Stimulated activated naive CD8-positive, alpha-beta T cell treated with anti-CD3 and anti-CD28 coated beads, Interleukin-15, amount 100 ng/mL, for 72 hours (primary cell): ENCODE data around the gene THSD7A.

ENCODE experiments used
- ATAC-seq: fragments of 150-1000 bp; cut with Tn5 transposase; 2 replicates; pipeline ENCODE4 v1.10.0; 2021; ENCODE audit warnings: mild to moderate bottlenecking, moderate library complexity
- DNase-seq, 2 donors: peaks; one replicate each; pipeline ENCODE4 v3.0.0; 2021 to 2022
- H3K27ac Mint-ChIP-seq, 2 donors: one replicate each; pipeline ENCODE4 v1.8.0; 2022; ENCODE audit warnings: mild to moderate bottlenecking in 2 of 2, mixed read lengths in 2 of 2, moderate library complexity in 2 of 2
- H3K27me3 Mint-ChIP-seq: one replicate; pipeline ENCODE4 v1.8.0; 2022; ENCODE audit warnings: mixed read lengths
- H3K4me1 Mint-ChIP-seq: one replicate; pipeline ENCODE4 v1.8.0; 2022; ENCODE audit warnings: mild to moderate bottlenecking, mixed read lengths
- H3K4me3 Mint-ChIP-seq, 2 donors: one replicate each; pipeline ENCODE4 v1.8.0; 2022; ENCODE audit warnings: mild to moderate bottlenecking in 2 of 2, mixed read lengths in 2 of 2, moderate library complexity in 1 of 2
- H3K9me3 Mint-ChIP-seq, 2 donors: one replicate each; pipeline ENCODE4 v1.8.0; 2022; ENCODE audit warnings: mixed read lengths in 2 of 2

Gene THSD7A

GRCh38 chr7:11831736-11832495, at the start of gene THSD7A:
Gene THSD7A (minus strand): TSS chr7:11832198. CDS start chr7:11831946, 252 bp downstream.
- Mint-ChIP-seq H3K27me3 (peaks cover 68% of the 10 kb centered on the region), H3K4me1 (peaks cover 15% of the 10 kb centered on the region), H3K27ac (no peak within 1 kb of the TSS), H3K9me3 (no peaks in the 10 kb centered on the region), H3K4me3 (peak within 1 kb of the TSS; percentile 69 to 70)
- ATAC-seq = peak; percentile 75
- DNase-seq = peak; percentile 8 to 43

- ATAC-seq = no peak
- no peak overlapping the region for H3K4me3 Mint-ChIP-seq
- DNase-seq = no peak
- H3K9me3 Mint-ChIP-seq = peaks cover 0 to 9% of the 10 kb centered on the region in 2 donors
- no peaks in the 10 kb centered on the region for H3K27me3 Mint-ChIP-seq
- no peaks in the 10 kb centered on the region for H3K4me1 Mint-ChIP-seq
- H3K27ac Mint-ChIP-seq = no peak overlapping the region
These were observed 49.7 kb upstream of the THSD7A start for GRCh38 chr7:11881680-11882079.

- H3K27me3 Mint-ChIP-seq = no peaks in the 10 kb centered on the region
- no peaks in the 10 kb centered on the region for H3K9me3 Mint-ChIP-seq
- ATAC-seq = no peak
- H3K4me3 Mint-ChIP-seq = no peak overlapping the region
- H3K27ac Mint-ChIP-seq = no peak overlapping the region
- DNase-seq = no peak
- no peaks in the 10 kb centered on the region for H3K4me1 Mint-ChIP-seq
These were observed 43.6 kb upstream of the THSD7A start for GRCh38 chr7:11875635-11876034.

- no peak for ATAC-seq
- H3K9me3 Mint-ChIP-seq = peaks cover 10 to 34% of the 10 kb centered on the region in 2 donors
- no peaks in the 10 kb centered on the region for H3K27me3 Mint-ChIP-seq
- H3K4me1 Mint-ChIP-seq = no peaks in the 10 kb centered on the region
- no peak overlapping the region for H3K4me3 Mint-ChIP-seq
- H3K27ac Mint-ChIP-seq = no peak overlapping the region
- DNase-seq = no peak
These were observed 33.7 kb upstream of the THSD7A start for GRCh38 chr7:11865671-11866070.

- H3K27ac Mint-ChIP-seq = no peak overlapping the region
- peaks cover 0 to 6% of the 10 kb centered on the region in 2 donors for H3K9me3 Mint-ChIP-seq
- ATAC-seq (no peak), DNase-seq (no peak)
- H3K4me1 Mint-ChIP-seq = no peaks in the 10 kb centered on the region
- no peaks in the 10 kb centered on the region for H3K27me3 Mint-ChIP-seq
- H3K4me3 Mint-ChIP-seq = no peak overlapping the region
These were observed 26.8 kb upstream of the THSD7A start for GRCh38 chr7:11858622-11859302.

- ATAC-seq (no peak), DNase-seq (no peak)
- Mint-ChIP-seq H3K4me1 (no peaks in the 10 kb centered on the region), H3K9me3 (peaks cover 0 to 6% of the 10 kb centered on the region in 2 donors), H3K27me3 (no peaks in the 10 kb centered on the region), H3K27ac (no peak overlapping the region), H3K4me3 (no peak overlapping the region)
These were observed 26.0 kb upstream of the THSD7A start for GRCh38 chr7:11858026-11858425.

GRCh38 chr7:11848251-11848650, 16.3 kb upstream of the THSD7A start:
- Mint-ChIP-seq H3K27ac (no peak overlapping the region), H3K9me3 (no peaks in the 10 kb centered on the region), H3K4me1 (no peaks in the 10 kb centered on the region), H3K4me3 (no peak overlapping the region), H3K27me3 (no peaks in the 10 kb centered on the region)
- DNase-seq (no peak), ATAC-seq (no peak)

- no peak overlapping the region for H3K4me3 Mint-ChIP-seq
- ATAC-seq = no peak
- H3K27me3 Mint-ChIP-seq = no peaks in the 10 kb centered on the region
- no peaks in the 10 kb centered on the region for H3K9me3 Mint-ChIP-seq
- no peak overlapping the region for H3K27ac Mint-ChIP-seq
- no peaks in the 10 kb centered on the region for H3K4me1 Mint-ChIP-seq
- no peak for DNase-seq
These were observed 15.3 kb upstream of the THSD7A start for GRCh38 chr7:11847336-11847735.

- no peak for ATAC-seq
- H3K4me1 Mint-ChIP-seq = no peaks in the 10 kb centered on the region
- no peak overlapping the region for H3K27ac Mint-ChIP-seq
- H3K27me3 Mint-ChIP-seq = no peaks in the 10 kb centered on the region
- H3K9me3 Mint-ChIP-seq = no peaks in the 10 kb centered on the region
- no peak for DNase-seq
- H3K4me3 Mint-ChIP-seq = no peak overlapping the region
These were observed 14.5 kb upstream of the THSD7A start for GRCh38 chr7:11846361-11846955.

- no peaks in the 10 kb centered on the region for H3K9me3 Mint-ChIP-seq
- H3K27me3 Mint-ChIP-seq = no peaks in the 10 kb centered on the region
- no peaks in the 10 kb centered on the region for H3K4me1 Mint-ChIP-seq
- ATAC-seq = no peak
- H3K27ac Mint-ChIP-seq = peak overlapping the region in 1 of 2 donors; percentile 16
- no peak overlapping the region for H3K4me3 Mint-ChIP-seq
- DNase-seq = no peak
These were observed 11.2 kb upstream of the THSD7A start for GRCh38 chr7:11843113-11843765.

- DNase-seq (no peak), ATAC-seq (no peak)
- no peaks in the 10 kb centered on the region for H3K9me3 Mint-ChIP-seq
These were observed 9.7 kb upstream of the THSD7A start for GRCh38 chr7:11841657-11842056.

GRCh38 chr7:11835260-11835659, 3.3 kb upstream of the THSD7A start:
- peaks cover 15% of the 10 kb centered on the region for H3K4me1 Mint-ChIP-seq
- H3K9me3 Mint-ChIP-seq = no peaks in the 10 kb centered on the region
- H3K27ac Mint-ChIP-seq = no peak overlapping the region
- peaks cover 37% of the 10 kb centered on the region for H3K27me3 Mint-ChIP-seq
- no peak for DNase-seq
- no peak overlapping the region for H3K4me3 Mint-ChIP-seq
- no peak for ATAC-seq

More at GRCh38 chr7:11841657-11842056, 9.7 kb upstream of the THSD7A start:
- Mint-ChIP-seq H3K4me3 (no peak overlapping the region), H3K27ac (peak overlapping the region in 1 of 2 donors; percentile 22), H3K27me3 (no peaks in the 10 kb centered on the region), H3K4me1 (no peaks in the 10 kb centered on the region)

- no peak for ATAC-seq
- Mint-ChIP-seq H3K9me3 (no peaks in the 10 kb centered on the region), H3K27ac (no peak overlapping the region), H3K4me3 (no peak overlapping the region), H3K27me3 (peaks cover 55% of the 10 kb centered on the region), H3K4me1 (peaks cover 15% of the 10 kb centered on the region)
- no peak for DNase-seq
These were observed 1.4 kb upstream of the THSD7A start for GRCh38 chr7:11833431-11833830.

GRCh38 chr7:11831156-11831735, 752 bp downstream of the THSD7A start:
- Mint-ChIP-seq H3K9me3 (no peaks in the 10 kb centered on the region), H3K4me1 (peaks cover 15% of the 10 kb centered on the region), H3K27ac (no peak overlapping the region), H3K4me3 (peak overlapping the region; percentile 47 to 69), H3K27me3 (peaks cover 68% of the 10 kb centered on the region)
- peak; percentile 21 for ATAC-seq
- no peak for DNase-seq

GRCh38 chr7:11830582-11831155, 1.3 kb downstream of the THSD7A start:
- Mint-ChIP-seq H3K27ac (no peak overlapping the region), H3K9me3 (no peaks in the 10 kb centered on the region)

More at GRCh38 chr7:11830582-11831155, 1.3 kb downstream of the THSD7A start:
- Mint-ChIP-seq H3K4me1 (peaks cover 15% of the 10 kb centered on the region), H3K4me3 (peak overlapping the region; percentile 47 to 69), H3K27me3 (peaks cover 68% of the 10 kb centered on the region)
- peak; percentile 56 for ATAC-seq
- DNase-seq = no peak
